Osteocyte (in vitro differentiated cells): ENCODE data around the gene SLF2. TPM values are rescaled to one million over a fixed set of nuclear protein-coding genes. Genes with fewer than 3 reads are reported as not detected.

Experiments
- DNase-seq: peaks from one replicate; pipeline ENCODE4 v3.0.0; 2021; ENCODE audit warnings: mixed read lengths; ENCODE audit not compliant: unreplicated experiment; ENCODE audit errors: extremely low spot score
- H3K27ac Mint-ChIP-seq: one replicate; pipeline ENCODE4 v1.8.0; 2021; ENCODE audit warnings: mild to moderate bottlenecking, mixed read lengths; ENCODE audit not compliant: unreplicated experiment
- H3K27me3 Mint-ChIP-seq: one replicate; pipeline ENCODE4 v1.8.0; 2021; ENCODE audit warnings: mixed read lengths; ENCODE audit not compliant: unreplicated experiment
- H3K36me3 Mint-ChIP-seq: one replicate; pipeline ENCODE4 v1.8.0; 2021; ENCODE audit warnings: mixed read lengths; ENCODE audit not compliant: unreplicated experiment
- H3K4me1 Mint-ChIP-seq: one replicate; pipeline ENCODE4 v1.8.0; 2021; ENCODE audit warnings: mixed read lengths; ENCODE audit not compliant: unreplicated experiment
- H3K4me3 Mint-ChIP-seq: one replicate; pipeline ENCODE4 v1.8.0; 2021; ENCODE audit warnings: mild to moderate bottlenecking, moderate library complexity, mixed read lengths; ENCODE audit not compliant: unreplicated experiment
- H3K9me3 Mint-ChIP-seq: one replicate; pipeline ENCODE4 v1.8.0; 2021; ENCODE audit warnings: mixed read lengths; ENCODE audit not compliant: unreplicated experiment
- CTCF ChIP-seq: fragments of 200-600 bp; sonication (generic); IDR thresholded peaks from 2 replicates; pipeline ENCODE4 v1.5.0; 2021; ENCODE audit warnings: antibody characterized with exemption, mild to moderate bottlenecking, moderate library complexity
- total RNA-seq: library from RNA; stranded (reverse); gene quantifications from 2 replicates; pipeline ENCODE4 v1.2.1, GENCODE V29; 2021

The SLF2 gene
- total RNA-seq, 1 donor from 2014 or later = 28.3 TPM

- TF ChIP-seq CTCF = no peak
- no peak for DNase-seq
- H3K27ac Mint-ChIP-seq = no peak overlapping the region
- no peaks in the 10 kb centered on the region for H3K36me3 Mint-ChIP-seq
- H3K27me3 Mint-ChIP-seq = peaks cover 33% of the 10 kb centered on the region
- H3K4me3 Mint-ChIP-seq = no peak overlapping the region
- H3K4me1 Mint-ChIP-seq = peaks cover 14% of the 10 kb centered on the region
- no peaks in the 10 kb centered on the region for H3K9me3 Mint-ChIP-seq
Observed at GRCh38 chr10:100895346-100895745, 17.4 kb upstream of the SLF2 start.

GRCh38 chr10:100895896-100896295, 16.9 kb upstream of the SLF2 start:
- peaks cover 33% of the 10 kb centered on the region for H3K27me3 Mint-ChIP-seq
- H3K27ac Mint-ChIP-seq = no peak overlapping the region

GRCh38 chr10:100896876-100897461, 15.8 kb upstream of the SLF2 start:
- Mint-ChIP-seq H3K27me3 (peaks cover 40% of the 10 kb centered on the region), H3K36me3 (no peaks in the 10 kb centered on the region), H3K4me3 (no peak overlapping the region), H3K9me3 (no peaks in the 10 kb centered on the region), H3K4me1 (peaks cover 5% of the 10 kb centered on the region), H3K27ac (no peak overlapping the region)
- TF ChIP-seq CTCF = no peak
- DNase-seq = peak; percentile 25

More at GRCh38 chr10:100895896-100896295, 16.9 kb upstream of the SLF2 start:
- Mint-ChIP-seq H3K36me3 (no peaks in the 10 kb centered on the region), H3K4me3 (no peak overlapping the region), H3K4me1 (peaks cover 9% of the 10 kb centered on the region), H3K9me3 (no peaks in the 10 kb centered on the region)
- DNase-seq = peak; percentile 38
- TF ChIP-seq CTCF = no peak

- Mint-ChIP-seq H3K27ac (no peak overlapping the region), H3K4me3 (no peak overlapping the region), H3K9me3 (no peaks in the 10 kb centered on the region), H3K27me3 (peaks cover 34% of the 10 kb centered on the region), H3K4me1 (peaks cover 5% of the 10 kb centered on the region), H3K36me3 (no peaks in the 10 kb centered on the region)
- no peak for TF ChIP-seq CTCF
- no peak for DNase-seq
Observed at GRCh38 chr10:100897976-100898375, 14.8 kb upstream of the SLF2 start.

GRCh38 chr10:100899171-100899570, 13.6 kb upstream of the SLF2 start:
- H3K27ac Mint-ChIP-seq = no peak overlapping the region
- TF ChIP-seq CTCF = no peak
- H3K9me3 Mint-ChIP-seq = no peaks in the 10 kb centered on the region
- H3K36me3 Mint-ChIP-seq = no peaks in the 10 kb centered on the region
- H3K4me3 Mint-ChIP-seq = no peak overlapping the region
- H3K4me1 Mint-ChIP-seq = peaks cover 5% of the 10 kb centered on the region
- peak; percentile 36 for DNase-seq
- peaks cover 27% of the 10 kb centered on the region for H3K27me3 Mint-ChIP-seq
